Measurements from ENCODE around the gene AP3D1. TPM values are rescaled to one million over a fixed set of nuclear protein-coding genes. Genes with fewer than 3 reads are reported as not detected.

Gene AP3D1
- total RNA-seq, 1 experiment from 2014 or later = 103 TPM

DNA sequence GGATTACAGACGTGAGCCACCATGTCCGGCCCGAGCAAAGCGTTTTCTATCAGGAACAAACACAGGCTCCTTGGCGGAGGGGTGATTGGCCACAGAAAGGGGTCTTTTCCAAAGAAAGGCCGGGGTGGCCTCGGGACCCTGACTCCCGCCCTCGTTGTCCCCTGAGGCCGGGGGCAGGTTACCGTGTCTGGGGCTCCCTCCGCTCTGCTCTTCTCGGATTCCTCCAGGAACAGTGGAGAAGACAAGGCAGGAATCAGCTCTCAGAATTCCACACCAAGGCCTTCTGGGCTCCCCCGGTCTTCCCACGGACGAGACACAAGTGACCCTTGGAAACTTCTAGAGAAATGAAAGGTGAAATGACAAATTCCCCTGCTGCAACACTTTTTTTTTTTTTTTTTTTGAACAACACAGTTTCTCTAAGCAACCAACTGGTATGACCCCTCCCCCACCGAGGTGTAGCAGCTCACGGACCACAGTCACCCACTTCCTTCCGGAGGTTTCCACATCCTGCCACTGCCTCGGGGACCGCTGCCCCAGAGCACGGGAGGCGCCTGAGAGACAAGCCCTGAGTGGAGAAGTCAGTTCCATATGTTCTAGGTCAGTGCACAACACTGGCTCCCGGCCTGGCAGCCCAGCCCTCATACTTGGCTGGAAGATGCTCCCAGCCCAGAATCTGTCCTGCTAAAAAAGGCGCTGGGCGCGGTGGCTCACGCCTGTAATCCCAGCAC, 66.2 kb downstream of the AP3D1 start:
- H3K4me2 ChIP-seq (ENCODE audit: low read length) = peak overlapping the region; percentile 22; the same call in 1 of the 2 replicates
- H3K9me2 ChIP-seq (replicated peaks; ENCODE audit: low read length) = no peaks in the 10 kb centered on the region
- BruUV-seq (replicated peaks) = no TSS peak
- intact Hi-C loops (cut with micrococcal nuclease) = no loop called here
- no peak overlapping the region for H3K9ac ChIP-seq (ENCODE audit: low read length)
- no peaks in the 10 kb centered on the region for H4K20me1 ChIP-seq (ENCODE audit: low read length)
- no peaks in the 10 kb centered on the region for H3K36me3 ChIP-seq (ENCODE audit: low read depth, low read length)
- no peak overlapping the region for H2AFZ ChIP-seq (ENCODE audit: low read length)
- H3F3A ChIP-seq (ENCODE audit: low read length, unreplicated experiment) = no peaks in the 10 kb centered on the region
- peaks cover 19% of the 10 kb centered on the region for H3K4me1 ChIP-seq (ENCODE audit: insufficient read depth, low read length)
- ATAC-seq (peak; percentile 48), DNase-seq (peak; percentile 59)
- no peaks in the 10 kb centered on the region for H3K9me3 ChIP-seq (ENCODE audit: low read length)
- peaks cover 11% of the 10 kb centered on the region for H3K79me2 ChIP-seq (ENCODE audit: low read length)
- H3K27me3 ChIP-seq (ENCODE audit: low read length) = no peaks in the 10 kb centered on the region
- ChIA-PET CTCF (interaction anchor here (0.5 to 0.6 kb wide), 2 partner anchors 53 to 140 kb away, joined by 4 read pairs; no protein-coding TSS in a partner anchor), POLR2A (ENCODE audit: unreplicated experiment) (no interaction called here)
- TF ChIP-seq, protein P1, sequence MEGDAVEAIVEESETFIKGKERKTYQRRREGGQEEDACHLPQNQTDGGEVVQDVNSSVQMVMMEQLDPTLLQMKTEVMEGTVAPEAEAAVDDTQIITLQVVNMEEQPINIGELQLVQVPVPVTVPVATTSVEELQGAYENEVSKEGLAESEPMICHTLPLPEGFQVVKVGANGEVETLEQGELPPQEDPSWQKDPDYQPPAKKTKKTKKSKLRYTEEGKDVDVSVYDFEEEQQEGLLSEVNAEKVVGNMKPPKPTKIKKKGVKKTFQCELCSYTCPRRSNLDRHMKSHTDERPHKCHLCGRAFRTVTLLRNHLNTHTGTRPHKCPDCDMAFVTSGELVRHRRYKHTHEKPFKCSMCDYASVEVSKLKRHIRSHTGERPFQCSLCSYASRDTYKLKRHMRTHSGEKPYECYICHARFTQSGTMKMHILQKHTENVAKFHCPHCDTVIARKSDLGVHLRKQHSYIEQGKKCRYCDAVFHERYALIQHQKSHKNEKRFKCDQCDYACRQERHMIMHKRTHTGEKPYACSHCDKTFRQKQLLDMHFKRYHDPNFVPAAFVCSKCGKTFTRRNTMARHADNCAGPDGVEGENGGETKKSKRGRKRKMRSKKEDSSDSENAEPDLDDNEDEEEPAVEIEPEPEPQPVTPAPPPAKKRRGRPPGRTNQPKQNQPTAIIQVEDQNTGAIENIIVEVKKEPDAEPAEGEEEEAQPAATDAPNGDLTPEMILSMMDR (conservative IDR thresholded peaks at IDR 0.05; ENCODE audit: low read depth, low read length) = no peak
- no peak overlapping the region for H3K27ac ChIP-seq (ENCODE audit: low read length)
- no peak overlapping the region for H3K4me3 ChIP-seq (ENCODE audit: low read length)

DNA sequence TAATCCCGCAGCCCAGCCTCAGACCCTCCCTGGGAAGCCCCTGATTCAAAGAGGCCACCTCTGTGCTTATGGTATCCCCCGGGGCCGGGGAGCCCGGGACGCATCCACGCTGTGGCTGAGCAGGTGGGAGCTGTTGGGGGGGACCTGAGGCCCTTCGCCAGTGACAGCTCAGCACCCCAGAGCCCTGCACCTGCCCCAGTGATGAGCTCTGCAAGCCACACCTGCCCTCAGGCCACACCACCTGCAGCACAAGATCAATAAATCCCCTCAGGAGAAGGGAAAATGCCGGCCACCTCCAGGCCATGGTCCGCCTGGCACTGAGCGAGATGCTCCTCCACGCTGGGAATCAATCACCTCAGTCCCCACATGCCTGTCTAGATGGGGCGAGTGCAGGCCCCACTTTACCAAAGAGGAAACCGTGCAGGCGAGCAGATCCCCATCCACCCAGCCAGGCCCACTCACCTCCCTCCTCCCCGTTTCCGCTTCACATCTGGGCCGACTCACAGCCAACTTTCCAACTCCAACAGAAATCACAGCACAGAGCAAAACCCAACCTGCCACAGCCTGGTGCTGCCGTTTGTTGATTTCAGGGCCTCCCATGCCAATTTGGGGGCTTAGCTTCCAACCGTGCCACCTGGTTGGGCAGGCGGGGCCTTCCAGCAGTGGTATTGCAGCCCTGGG, 68.1 kb downstream of the AP3D1 start:
- POLR2A ChIA-PET (ENCODE audit: unreplicated experiment) = no interaction called here
- peaks cover 4% of the 10 kb centered on the region; the same call in 1 of the 2 replicates for H3K4me1 ChIP-seq (ENCODE audit: insufficient read depth, low read length)
- no peaks in the 10 kb centered on the region for H3K36me3 ChIP-seq (ENCODE audit: low read depth, low read length)
- H3K27me3 ChIP-seq (ENCODE audit: low read length) = no peaks in the 10 kb centered on the region
- H3K4me2 ChIP-seq (ENCODE audit: low read length) = no peak overlapping the region
- H3F3A ChIP-seq (ENCODE audit: low read length, unreplicated experiment) = no peaks in the 10 kb centered on the region
- H4K20me1 ChIP-seq (ENCODE audit: low read length) = no peaks in the 10 kb centered on the region
- DNase-seq (no peak), ATAC-seq (no peak)
- no peaks in the 10 kb centered on the region for H3K9me2 ChIP-seq (replicated peaks; ENCODE audit: low read length)
- BruUV-seq (replicated peaks) = no TSS peak
- no peak for TF ChIP-seq EZH2phosphoT487 (IDR thresholded peaks at IDR 0.05; ENCODE audit: borderline replicate concordance, low read length)
- TF ChIP-seq EZH2 (IDR thresholded peaks at IDR 0.05; ENCODE audit: low read length, unreplicated experiment) = no peak
- TF ChIP-seq, protein P1 (conservative IDR thresholded peaks at IDR 0.05; ENCODE audit: low read depth, low read length) = no peak
- no peak overlapping the region for H2AFZ ChIP-seq (ENCODE audit: low read length)
- no peak overlapping the region for H3K9ac ChIP-seq (ENCODE audit: low read length)
- H3K4me3 ChIP-seq (ENCODE audit: low read length) = no peak overlapping the region
- no peaks in the 10 kb centered on the region for H3K9me3 ChIP-seq (ENCODE audit: low read length)
- H3K27ac ChIP-seq (ENCODE audit: low read length) = no peak overlapping the region
- H3K79me2 ChIP-seq (ENCODE audit: low read length) = peaks cover 8% of the 10 kb centered on the region; the same call in 1 of the 2 replicates
- CTCF ChIA-PET = no interaction called here
- intact Hi-C loops (cut with micrococcal nuclease) = no loop called here

Measured in PC-3 (cell line).